ENCODE data around the gene FAM89B. TPM values are rescaled to one million over a fixed set of nuclear protein-coding genes. Genes with fewer than 3 reads are reported as not detected.

The FAM89B gene
- total RNA-seq, 1 donor from 2014 or later, result 104 TPM

DNA sequence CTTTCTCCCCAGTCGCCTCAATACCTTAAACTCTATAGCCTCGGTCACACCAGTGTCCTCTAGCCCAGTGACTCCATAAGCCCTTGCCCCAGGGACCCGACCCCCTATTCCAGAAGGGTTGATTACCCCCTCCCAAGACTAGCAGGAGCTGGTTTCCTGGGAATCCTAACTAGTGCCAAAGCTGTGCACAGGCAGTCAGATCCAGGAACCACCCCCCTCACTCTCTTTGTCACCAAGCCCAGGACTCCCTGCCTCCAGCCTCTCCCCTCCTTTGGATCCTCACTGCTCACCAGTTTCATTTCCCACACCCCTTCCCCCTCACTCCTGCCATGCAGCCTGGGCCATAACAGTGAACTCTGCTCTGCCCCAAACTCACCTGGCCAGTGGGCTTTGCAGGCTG is 23.9 kb upstream of the FAM89B start:
- no peak overlapping the region for H3K4me3 ChIP-seq
- DNase-seq (ENCODE audit: low spot score in 2 of 2), result no peak
- H3K9me3 ChIP-seq, result no peaks in the 10 kb centered on the region
- TF ChIP-seq, protein P1, sequence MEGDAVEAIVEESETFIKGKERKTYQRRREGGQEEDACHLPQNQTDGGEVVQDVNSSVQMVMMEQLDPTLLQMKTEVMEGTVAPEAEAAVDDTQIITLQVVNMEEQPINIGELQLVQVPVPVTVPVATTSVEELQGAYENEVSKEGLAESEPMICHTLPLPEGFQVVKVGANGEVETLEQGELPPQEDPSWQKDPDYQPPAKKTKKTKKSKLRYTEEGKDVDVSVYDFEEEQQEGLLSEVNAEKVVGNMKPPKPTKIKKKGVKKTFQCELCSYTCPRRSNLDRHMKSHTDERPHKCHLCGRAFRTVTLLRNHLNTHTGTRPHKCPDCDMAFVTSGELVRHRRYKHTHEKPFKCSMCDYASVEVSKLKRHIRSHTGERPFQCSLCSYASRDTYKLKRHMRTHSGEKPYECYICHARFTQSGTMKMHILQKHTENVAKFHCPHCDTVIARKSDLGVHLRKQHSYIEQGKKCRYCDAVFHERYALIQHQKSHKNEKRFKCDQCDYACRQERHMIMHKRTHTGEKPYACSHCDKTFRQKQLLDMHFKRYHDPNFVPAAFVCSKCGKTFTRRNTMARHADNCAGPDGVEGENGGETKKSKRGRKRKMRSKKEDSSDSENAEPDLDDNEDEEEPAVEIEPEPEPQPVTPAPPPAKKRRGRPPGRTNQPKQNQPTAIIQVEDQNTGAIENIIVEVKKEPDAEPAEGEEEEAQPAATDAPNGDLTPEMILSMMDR (IDR thresholded peaks at IDR 0.05), result no peak
- peaks cover 72 to 85% of the 10 kb centered on the region in 2 donors for H3K36me3 ChIP-seq
- no peaks in the 10 kb centered on the region for H3K27me3 ChIP-seq
- no peaks in the 10 kb centered on the region for H3K4me1 ChIP-seq
- intact Hi-C loops (cut with DNase I), result no loop called here
- H3K27ac ChIP-seq, result peak overlapping the region; percentile 0 to 17

DNA sequence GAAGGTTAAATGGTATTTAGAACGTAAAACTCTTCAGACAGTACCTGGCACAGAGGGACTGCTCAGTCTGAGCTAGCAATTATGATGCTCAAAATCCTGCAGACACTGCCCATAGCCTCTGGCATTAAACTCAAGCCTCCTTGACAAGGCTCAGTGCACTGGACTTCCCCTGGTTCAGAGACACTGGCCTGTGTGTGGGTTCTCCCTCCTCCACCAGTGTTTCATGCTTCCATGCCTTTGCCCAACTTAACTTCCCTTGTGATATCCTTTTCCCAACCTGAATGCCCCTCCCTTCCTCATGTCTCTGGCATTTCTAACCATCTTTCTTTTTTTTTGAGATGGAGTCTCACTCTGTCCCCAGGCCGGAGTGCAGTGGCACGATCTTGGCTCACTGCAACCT is 23.2 kb upstream of the FAM89B start:
- H3K4me3 ChIP-seq, result no peak overlapping the region
- intact Hi-C loops (cut with DNase I), result no loop called here
- peaks cover 0 to 6% of the 10 kb centered on the region in 2 donors for H3K4me1 ChIP-seq
- H3K27me3 ChIP-seq, result no peaks in the 10 kb centered on the region
- no peaks in the 10 kb centered on the region for H3K9me3 ChIP-seq
- TF ChIP-seq, protein P1 (IDR thresholded peaks at IDR 0.05), result no peak
- no peak for DNase-seq (ENCODE audit: low spot score in 2 of 2)
- peaks cover 72 to 84% of the 10 kb centered on the region in 2 donors for H3K36me3 ChIP-seq
- no peak overlapping the region for H3K27ac ChIP-seq

DNA sequence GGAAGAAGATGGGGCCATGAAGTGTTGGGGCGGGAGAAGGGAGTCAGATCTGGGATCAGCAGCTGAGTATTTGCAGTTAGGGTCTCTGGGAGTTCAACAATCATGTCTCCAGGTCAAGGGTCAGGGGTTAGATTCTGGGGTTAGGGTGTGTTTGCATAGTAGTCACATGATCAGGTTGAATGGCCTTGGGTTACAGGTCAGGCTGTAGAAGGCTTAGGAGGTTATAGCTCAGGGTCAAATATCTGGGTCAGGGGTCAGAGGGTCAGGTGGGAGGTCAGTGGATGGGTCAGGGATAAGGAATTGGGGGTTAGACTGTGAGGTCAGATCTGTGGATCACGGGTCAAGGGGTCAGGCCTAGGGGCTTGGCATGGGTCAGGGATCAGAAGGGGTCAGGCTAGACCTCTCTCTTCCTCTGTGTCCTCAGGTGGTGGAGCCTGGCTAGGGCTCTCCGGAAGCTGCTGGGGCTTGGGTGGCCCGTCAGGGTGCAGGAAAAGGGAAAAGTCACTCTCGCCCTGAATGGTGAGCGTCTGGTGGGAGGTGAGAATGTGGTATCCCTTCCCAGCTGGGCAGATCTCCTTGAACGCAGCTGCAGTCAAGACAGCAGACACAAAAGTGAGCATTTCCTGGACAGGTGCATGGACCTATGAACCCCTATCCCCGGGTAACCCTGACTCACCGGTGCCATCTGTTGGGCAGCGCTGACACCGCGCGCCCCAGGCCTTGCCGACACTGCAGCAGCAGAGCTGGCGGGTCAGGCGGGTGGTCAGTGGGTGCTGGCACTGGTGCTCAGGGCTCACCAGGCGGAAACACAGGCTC is 20.6 kb upstream of the FAM89B start:
- intact Hi-C loops (cut with DNase I), result no loop called here
- H3K9me3 ChIP-seq, result no peaks in the 10 kb centered on the region
- no peak overlapping the region for H3K4me3 ChIP-seq
- H3K27me3 ChIP-seq, result no peaks in the 10 kb centered on the region
- TF ChIP-seq, protein P1 (IDR thresholded peaks at IDR 0.05), result peak in 1 of 3 experiments; percentile 39
- DNase-seq (ENCODE audit: low spot score in 2 of 2), result no peak
- peaks cover 58 to 67% of the 10 kb centered on the region in 2 donors for H3K36me3 ChIP-seq
- peak overlapping the region; percentile 12 to 99 for H3K27ac ChIP-seq
- peaks cover 10 to 31% of the 10 kb centered on the region in 2 donors for H3K4me1 ChIP-seq

DNA sequence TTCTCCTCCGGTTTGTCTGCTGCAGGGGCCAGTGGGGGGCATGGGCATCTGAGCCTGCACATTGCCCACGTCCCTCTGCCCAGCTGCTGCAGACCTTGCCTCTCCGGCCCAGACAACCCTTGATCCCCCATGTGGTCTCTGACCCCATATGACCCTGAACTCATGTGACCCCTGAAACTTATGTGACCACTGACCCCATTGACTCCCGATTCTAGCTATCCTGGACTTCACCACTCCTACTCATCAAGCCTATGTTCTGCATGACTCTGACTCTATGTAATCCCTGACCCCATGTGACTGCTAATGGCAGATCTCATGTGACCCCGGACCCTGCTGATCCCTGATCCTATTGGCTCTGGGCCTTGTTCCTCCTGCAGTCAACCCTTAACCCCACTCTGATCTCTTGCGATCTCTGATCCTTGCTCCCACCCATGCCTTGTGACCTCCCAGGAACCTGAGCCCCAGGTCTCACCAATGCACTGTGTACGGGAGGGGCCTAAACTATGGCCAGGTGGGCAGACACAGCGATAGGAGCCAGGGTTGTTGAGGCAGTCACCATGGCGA is 19.9 kb upstream of the FAM89B start:
- H3K4me3 ChIP-seq, result no peak overlapping the region
- no peaks in the 10 kb centered on the region for H3K27me3 ChIP-seq
- no peak for DNase-seq (ENCODE audit: low spot score in 2 of 2)
- intact Hi-C loops (cut with DNase I), result no loop called here
- H3K27ac ChIP-seq, result peak overlapping the region in 1 of 2 donors; percentile 99
- no peaks in the 10 kb centered on the region for H3K9me3 ChIP-seq
- TF ChIP-seq, protein P1 (IDR thresholded peaks at IDR 0.05), result no peak
- H3K4me1 ChIP-seq, result peaks cover 10 to 37% of the 10 kb centered on the region in 2 donors
- H3K36me3 ChIP-seq, result peaks cover 51 to 60% of the 10 kb centered on the region in 2 donors

DNA sequence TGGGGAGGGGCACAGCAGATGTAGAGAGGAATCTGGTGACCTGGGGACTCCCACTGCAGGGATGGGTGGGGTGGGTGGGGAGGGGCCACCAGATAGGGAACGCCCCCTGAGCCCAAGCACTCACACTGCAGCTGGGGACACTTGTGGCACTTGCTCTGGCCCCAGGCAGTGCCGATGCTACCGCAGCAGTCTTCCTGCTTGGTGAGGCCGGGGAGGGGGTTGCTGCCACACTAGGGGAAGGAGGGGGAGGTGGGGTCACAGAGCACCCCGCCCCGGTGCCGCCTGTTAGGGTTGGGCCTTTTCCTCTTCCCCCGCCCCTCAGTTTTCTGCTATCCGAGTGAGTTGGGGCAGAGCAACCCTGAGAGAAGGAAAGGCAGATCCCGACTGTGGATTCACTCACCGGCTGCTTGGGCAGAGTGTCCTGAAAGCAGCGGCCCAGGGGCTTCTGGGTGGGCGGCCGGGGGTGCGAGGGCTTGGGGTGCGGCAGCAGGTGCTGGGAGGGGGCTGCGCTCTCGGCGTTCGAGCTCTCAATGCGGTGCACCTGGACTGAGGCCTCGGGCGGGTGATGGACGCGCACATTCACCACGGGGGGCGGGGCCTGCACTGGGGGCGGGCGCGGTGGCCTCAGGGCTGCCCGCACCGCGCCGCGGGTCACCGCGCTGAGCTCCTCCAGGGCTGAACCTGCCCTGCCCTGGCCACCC is 18.9 kb upstream of the FAM89B start:
- Histone ChIP-seq H3K27ac (peak overlapping the region; percentile 97 to 99), H3K27me3 (no peaks in the 10 kb centered on the region), H3K4me3 (no peak overlapping the region), H3K9me3 (no peaks in the 10 kb centered on the region), H3K36me3 (peaks cover 46 to 53% of the 10 kb centered on the region in 2 donors), H3K4me1 (peaks cover 10 to 37% of the 10 kb centered on the region in 2 donors)
- TF ChIP-seq, protein P1 (IDR thresholded peaks at IDR 0.05), result no peak
- intact Hi-C loops (cut with DNase I), result loop anchor here (1.0 kb wide), 1 partner anchor 10 kb away; no protein-coding TSS in a partner anchor
- DNase-seq (ENCODE audit: low spot score in 2 of 2), result no peak

Measured in ascending aorta (tissue), 2 donors.